Globus pallidus (tissue), 1 donor: ENCODE results near the gene CLEC11A.

Source experiments
- DNase-seq: peaks from one replicate; pipeline ENCODE4 v3.0.0-alpha.2; 2015; ENCODE audit warnings: low spot score

Gene CLEC11A

DNA sequence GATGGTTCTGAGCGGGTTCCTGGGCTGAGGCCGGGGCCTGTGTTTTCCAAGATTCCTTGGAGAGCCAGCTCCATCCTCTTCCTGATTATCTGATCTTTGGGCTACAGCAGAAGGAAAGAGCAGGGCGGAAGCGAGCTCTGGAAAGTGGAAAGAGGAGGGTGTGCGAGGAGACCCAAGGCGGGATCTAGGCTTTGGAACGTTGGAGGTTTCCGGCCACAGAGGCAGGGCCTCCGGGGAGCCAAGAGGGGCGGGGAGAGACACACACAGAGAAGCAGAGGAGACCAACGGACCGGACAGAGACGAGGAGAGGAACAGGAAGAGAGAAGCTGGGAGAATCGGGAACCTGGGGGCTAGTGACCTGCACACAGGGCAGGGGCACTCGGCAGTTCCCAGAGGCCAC is at the start of gene CLEC11A:
CLEC11A (plus strand) TSS at position 296 of the 400 bp plus-strand sequence. CDS start 162 bp downstream, outside the sequence.
- no peak for DNase-seq

GRCh38 chr19:50676625-50677197 is 46.5 kb upstream of the CLEC11A start:
- no peak for DNase-seq

GRCh38 chr19:50677636-50678035 is 45.5 kb upstream of the CLEC11A start:
- no peak for DNase-seq

DNA sequence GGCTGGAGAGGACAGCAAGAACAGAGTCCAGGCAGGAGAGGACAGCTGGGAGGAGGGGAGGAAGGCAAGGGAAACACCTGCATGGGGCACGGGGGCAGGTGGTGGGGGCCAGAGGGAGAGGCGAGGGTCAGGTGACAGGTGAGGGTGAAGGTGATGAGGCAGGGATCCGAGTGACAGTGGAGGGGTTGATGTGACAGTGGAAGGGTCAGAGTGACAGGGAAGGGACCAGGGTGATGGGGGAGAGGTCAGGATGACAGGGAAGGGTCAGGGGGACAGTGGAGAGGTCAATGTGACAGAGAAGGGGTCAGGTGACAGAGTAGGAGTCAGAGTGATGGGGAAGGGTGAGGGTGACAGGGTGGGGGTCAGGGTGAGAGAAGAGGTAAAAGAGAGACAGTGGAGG is 44.8 kb upstream of the CLEC11A start:
- no peak for DNase-seq

DNA sequence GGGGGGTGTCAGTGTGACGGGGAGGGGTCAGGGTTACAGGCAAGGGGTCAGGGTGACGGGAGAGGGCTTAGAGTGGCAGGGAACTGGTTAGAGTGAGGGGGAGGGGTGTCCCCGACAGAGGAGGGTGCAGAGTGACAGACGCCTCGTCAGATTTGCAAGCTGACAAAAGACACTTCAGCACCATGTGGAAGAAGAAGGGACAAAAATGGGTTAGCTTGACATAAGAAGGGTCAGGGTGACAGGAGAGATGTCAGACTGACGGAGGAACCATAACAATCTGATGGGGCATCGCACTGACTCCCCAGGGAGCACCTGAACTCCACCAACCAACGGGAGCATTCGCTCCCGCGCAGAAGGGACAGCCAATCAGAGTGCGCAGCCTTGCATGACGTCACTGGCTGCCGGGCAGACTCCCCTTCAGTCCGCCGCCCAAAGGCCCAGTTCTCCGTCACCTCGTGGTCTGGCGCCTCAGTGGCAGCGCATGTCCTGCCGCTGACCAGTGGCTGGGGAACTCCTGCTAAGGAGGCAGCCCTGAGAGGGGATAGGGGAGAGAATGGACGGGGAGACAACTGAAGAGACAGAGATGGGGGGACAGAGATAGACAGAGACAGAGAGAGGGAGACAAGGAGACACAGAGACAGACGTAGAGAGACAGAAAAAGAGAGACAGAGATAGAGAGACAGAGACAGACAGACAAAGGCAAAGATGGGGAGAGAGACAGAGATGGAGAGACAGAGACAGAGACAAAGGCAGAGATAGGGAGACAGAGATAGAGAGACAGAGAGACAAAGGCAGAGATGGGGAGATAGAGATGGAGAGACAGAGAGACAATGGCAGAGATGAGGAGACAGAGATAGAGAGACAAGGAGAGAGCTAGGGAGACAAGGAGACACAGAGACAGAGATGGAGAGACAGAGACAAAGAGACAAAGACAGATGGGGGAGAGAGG is 43.7 kb upstream of the CLEC11A start:
- DNase-seq = peak; percentile 63

DNA sequence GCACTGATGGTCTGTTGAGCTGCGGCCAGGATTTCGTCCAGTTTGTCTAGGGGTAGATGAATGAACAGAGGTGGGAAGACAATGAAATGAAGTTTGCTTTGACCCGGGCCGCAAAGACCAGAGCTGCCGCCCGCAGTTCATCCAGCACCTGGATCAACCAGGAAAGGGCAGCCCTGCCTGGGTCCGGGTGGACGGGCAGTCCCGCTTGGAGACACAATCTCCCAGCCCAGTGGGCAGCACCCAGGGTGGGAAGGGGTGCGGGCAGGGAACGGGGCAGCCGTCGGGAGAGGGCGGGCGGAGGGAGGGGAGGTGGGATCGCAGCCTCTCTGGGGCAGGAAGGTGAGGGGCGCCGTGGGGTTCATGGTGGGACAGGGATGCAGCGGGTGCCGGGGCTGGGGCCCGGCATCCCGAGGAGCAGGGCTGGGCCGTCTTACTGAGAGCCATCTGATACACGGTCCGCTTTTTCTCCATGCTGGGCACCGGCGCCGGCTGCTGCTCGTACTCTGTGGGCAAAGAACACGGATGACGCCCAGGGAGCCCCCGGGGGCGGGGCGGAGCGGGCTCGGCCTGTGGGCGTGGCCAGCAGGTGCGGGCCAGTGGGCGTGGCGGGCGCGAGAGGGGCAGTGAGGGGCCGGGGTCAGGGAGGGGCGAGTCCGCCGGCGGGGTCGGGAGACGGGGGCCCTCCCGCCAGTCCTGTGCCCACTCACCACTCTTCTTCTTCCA is 36.7 kb upstream of the CLEC11A start:
- no peak for DNase-seq

GRCh38 chr19:50688766-50689165 is 34.4 kb upstream of the CLEC11A start:
- DNase-seq = no peak

- no peak for DNase-seq
These were observed 32.7 kb upstream of the CLEC11A start for GRCh38 chr19:50690439-50690838.

DNA sequence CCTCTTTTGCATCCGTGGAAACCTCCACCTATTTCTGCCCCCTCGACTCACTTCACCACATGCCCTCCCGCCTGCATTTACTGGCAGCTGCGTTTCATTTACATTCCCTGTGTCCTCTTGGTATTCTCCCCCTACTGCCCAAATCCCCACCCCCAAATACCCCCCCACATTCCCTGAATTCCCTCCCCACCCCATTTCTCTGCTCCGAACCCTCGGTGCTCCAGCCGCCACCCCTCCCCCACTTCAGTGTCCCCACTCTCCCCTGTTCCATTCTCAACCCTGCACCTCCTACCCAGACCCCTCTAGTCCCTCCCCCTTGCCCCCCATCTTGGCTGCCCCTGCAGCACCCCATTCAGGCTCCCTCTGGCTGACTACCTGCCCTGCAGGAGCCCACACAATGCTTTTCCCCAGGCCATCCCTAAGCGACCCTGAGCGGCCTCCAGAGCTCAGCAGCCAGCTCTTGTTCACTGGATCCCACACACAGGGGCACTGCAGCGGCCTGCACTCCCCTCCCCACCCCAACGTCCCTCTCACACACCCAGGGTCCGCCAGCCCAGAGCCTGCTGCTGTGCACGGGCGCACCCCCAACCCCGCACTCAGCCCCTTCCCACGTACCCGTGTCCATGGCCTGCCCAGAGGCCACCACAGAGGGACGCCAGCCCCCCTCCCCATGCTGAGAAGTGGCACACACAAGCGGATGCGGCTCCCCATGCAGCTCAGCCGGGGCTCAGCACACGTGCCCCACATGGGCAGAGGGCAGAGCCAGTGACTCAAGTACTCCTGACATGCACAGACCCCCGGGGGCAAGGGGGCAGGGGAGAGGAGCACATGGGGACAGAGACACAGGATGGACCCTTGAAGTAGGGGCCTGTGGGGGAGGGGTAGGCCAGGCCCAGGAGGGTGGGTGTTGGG is 29.8 kb upstream of the CLEC11A start:
- no peak for DNase-seq

DNA sequence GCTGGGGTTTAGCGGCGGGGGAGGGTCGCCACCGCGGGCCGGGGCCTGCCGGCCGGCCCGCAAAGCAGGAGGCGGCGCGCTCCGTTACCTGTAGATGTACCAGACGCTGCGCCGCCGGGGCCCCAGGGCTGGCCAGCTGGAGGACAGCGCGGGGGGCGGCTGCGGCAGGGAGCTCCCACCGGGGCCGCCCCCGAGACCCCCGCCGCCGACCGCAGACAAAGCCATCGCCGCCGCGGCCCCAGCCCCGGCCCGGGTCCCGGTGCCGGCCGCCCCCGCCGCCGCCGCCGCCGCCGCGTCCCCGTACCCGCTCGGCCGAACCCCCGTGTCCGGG is 28.4 kb upstream of the CLEC11A start:
- DNase-seq = no peak

- DNase-seq = no peak
These were observed 27.7 kb upstream of the CLEC11A start for GRCh38 chr19:50695251-50696093.

DNA sequence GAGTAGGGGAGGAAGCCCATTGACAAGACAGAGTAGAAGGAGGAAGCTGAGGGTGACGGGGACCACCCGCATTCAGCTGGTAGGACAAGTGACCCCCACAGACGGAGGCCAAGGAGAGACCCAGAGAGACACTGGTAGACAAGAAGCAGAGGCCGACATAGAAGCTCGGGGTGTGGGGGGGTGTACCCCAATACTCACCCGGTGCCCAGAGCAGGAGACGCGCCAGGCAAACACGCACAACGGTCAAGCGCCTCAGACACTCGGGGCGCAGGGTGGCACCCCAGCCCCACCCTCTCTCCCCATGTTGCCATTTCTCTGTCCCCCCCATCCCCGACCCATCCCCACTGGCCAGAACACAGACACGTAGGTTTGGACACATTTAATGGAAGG is 27.1 kb upstream of the CLEC11A start:
- DNase-seq = no peak

GRCh38 chr19:50697414-50698124 is 25.6 kb upstream of the CLEC11A start:
- no peak for DNase-seq

DNA sequence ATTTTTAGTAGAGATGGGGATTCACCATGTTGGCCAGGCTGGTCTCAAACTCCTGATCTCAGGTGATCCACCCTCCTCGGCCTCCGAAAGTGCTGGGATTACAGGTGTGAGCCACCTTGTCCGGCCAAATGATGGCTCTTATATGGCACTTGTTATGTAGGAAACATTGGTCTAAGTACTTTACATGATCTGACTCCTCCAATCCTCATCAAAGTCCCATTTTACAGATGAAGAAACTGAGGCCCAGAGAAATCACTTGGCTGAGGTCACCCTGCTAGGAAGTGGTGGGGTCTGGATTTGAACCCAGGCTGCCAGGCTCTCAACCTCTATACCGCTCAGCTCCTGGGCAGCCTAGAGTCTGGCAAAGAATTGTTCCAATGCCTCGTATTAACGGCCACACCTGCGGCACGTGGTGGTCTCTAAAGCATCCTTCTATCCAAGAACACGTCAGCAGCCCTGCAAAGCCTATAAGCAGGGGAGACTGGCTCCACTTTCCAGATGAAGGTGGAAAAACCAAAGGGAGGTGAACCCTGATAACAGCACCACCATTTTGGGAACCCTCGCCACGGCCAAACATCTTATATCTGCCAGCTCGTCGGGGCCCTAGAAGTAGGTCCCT is 21.7 kb upstream of the CLEC11A start:
- no peak for DNase-seq

GRCh38 chr19:50702158-50702870 is 20.9 kb upstream of the CLEC11A start:
- no peak for DNase-seq

DNA sequence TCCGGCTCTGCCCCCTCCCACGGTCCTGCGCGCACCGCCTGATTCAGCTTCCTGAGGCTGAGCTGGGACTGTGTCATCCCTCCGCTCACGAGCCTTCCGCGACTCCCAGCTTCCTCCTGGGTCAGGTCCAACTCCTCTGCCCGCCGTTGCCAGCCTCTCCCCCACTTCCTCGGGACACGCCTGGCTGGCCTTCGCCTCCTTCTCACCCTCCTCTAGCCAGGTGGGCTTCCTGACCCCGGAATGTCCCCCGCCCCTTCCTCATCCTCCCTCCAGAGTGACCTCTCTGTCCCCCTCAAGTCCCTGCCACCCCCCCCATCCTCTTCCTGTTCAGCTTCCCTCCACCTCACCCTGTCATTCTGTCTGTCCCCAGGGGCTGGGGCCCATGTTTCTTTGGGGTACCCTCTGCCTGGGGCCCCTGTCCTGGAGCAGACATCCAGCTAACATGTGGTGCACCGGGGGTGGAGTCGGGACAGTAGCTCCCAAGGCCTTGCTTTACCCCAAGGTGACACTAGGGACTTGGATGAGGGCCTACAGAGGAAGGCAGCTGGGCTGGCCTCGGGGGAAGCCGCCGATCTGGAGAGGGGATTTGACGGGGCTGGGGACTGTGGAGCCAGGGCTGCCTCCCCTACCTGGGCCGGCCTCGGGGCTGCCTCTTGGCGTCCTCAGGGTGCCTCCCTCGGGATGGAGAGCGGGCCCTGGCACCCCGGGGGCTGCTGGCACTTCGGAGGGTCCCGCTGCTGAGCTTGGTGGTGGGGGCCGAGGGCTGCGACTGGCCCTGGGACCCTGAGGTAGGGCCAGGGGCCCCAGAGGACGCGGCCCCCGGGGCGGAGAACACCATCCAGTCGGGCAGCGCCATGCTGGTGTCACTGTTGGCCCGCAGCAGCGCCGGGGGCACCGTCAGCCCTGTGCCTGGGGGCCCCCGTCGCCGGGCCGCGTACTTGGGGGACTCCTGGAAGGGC is 20.0 kb upstream of the CLEC11A start:
- no peak for DNase-seq

DNA sequence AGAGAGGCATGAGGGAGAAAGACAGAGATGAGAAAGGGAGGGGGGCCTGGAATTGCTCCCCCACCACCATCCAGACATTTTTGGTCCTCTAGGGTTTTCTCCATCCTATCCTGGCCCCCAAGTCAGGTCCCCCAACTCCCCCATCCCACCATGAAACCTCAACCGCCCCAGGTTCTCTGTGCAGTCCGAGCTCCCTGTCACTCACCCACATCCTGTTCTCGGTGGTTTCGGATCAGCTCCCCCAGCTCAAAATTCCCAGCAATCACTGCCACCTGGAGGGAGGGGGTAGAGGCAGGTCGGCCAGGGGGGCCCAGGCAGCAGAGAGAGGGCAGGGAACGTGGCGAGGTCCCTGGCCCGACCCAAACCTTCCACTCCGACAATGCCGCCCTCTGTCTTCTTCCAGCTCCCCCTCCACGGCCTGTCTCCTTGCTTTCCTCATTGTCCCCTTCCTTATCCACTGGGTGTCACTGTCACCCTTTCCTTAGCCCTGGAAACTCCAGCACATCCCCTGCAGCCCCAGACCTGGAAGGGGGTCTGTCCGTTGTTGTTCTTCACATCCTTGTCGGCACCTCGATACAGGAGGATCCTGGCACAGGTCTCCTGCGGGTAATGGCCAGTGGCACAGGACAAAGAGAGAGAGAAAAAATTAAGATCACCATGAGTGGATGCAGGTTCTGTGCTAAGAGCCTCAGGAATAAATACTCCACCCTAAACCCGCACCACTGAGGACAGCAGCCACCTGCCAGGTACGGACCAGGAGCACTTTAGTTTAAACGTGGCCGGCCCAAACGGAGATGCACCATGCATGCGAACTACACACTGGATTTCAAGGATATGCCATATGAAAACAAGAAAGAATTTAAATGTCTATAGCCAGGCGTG is 19.0 kb upstream of the CLEC11A start:
- no peak for DNase-seq
